Activated T-cell treated with anti-CD3 and anti-CD28 coated beads, Interleukin-2, amount 50 U/mL, for 4 hours (primary cell): ENCODE data around the gene PYGL. TPM values are rescaled to one million over a fixed set of nuclear protein-coding genes. Genes with fewer than 3 reads are reported as not detected.

ENCODE experiments used
- ATAC-seq, 2 donors: fragments of 200-7000 bp; cut with Tn5 transposase; one replicate each; pipeline ENCODE4 v1.10.0; 2021
- DNase-seq: peaks from one replicate; pipeline ENCODE4 v3.0.0-alpha.2; 2020
- H3K27me3 Mint-ChIP-seq: one replicate; pipeline ENCODE4 v1.8.0; 2021; ENCODE audit warnings: low read depth, mixed read lengths
- H3K36me3 Mint-ChIP-seq: one replicate; pipeline ENCODE4 v1.8.0; 2022; ENCODE audit warnings: mixed read lengths; ENCODE audit not compliant: insufficient read depth
- H3K4me1 Mint-ChIP-seq: one replicate; pipeline ENCODE4 v1.8.0; 2021; ENCODE audit warnings: low read depth, mixed read lengths
- H3K4me3 Mint-ChIP-seq: one replicate; pipeline ENCODE4 v1.8.0; 2021; ENCODE audit warnings: mild to moderate bottlenecking, moderate library complexity, mixed read lengths
- H3K9me3 Mint-ChIP-seq: one replicate; pipeline ENCODE4 v1.8.0; 2021; ENCODE audit warnings: mixed read lengths
- total RNA-seq, 3 donors: library from RNA; stranded (reverse); gene quantifications; one replicate each; pipeline ENCODE4 v1.2.1, GENCODE V29; 2021

PYGL gene
- total RNA-seq, 3 donors from 2014 or later = 0.16 to 0.25 (median 0.22) TPM

DNA sequence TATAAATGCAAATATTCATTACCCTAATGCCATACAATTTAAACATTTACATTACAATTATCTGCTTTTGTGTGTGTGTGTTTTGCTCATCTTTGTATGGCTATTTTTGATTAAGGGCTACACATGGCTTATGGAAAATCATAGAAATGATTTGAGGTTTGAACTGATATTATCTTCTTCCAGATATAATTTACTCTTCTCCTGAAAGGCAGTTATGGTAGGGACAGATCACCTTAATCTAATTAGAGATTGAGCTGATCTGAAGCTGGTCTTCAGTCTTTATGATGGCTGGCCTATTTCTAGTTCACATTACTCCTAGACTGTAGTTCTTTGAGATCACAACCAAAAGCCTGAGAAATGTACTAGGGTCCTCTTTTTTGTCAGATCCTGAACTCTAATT lies 56.8 kb downstream of the PYGL start:
- H3K27me3 Mint-ChIP-seq = peaks cover 29% of the 10 kb centered on the region
- no peak for DNase-seq
- no peaks in the 10 kb centered on the region for H3K4me1 Mint-ChIP-seq
- no peak for ATAC-seq
- H3K4me3 Mint-ChIP-seq = no peak overlapping the region
- H3K9me3 Mint-ChIP-seq = no peaks in the 10 kb centered on the region
- H3K36me3 Mint-ChIP-seq = no peaks in the 10 kb centered on the region

- no peaks in the 10 kb centered on the region for H3K36me3 Mint-ChIP-seq
- no peaks in the 10 kb centered on the region for H3K9me3 Mint-ChIP-seq
- DNase-seq (no peak), ATAC-seq (no peak)
- H3K4me3 Mint-ChIP-seq = no peak overlapping the region
- H3K27me3 Mint-ChIP-seq = peaks cover 30% of the 10 kb centered on the region
- H3K4me1 Mint-ChIP-seq = no peaks in the 10 kb centered on the region
Observed at GRCh38 chr14:50883827-50884197, 60.5 kb downstream of the PYGL start.

DNA sequence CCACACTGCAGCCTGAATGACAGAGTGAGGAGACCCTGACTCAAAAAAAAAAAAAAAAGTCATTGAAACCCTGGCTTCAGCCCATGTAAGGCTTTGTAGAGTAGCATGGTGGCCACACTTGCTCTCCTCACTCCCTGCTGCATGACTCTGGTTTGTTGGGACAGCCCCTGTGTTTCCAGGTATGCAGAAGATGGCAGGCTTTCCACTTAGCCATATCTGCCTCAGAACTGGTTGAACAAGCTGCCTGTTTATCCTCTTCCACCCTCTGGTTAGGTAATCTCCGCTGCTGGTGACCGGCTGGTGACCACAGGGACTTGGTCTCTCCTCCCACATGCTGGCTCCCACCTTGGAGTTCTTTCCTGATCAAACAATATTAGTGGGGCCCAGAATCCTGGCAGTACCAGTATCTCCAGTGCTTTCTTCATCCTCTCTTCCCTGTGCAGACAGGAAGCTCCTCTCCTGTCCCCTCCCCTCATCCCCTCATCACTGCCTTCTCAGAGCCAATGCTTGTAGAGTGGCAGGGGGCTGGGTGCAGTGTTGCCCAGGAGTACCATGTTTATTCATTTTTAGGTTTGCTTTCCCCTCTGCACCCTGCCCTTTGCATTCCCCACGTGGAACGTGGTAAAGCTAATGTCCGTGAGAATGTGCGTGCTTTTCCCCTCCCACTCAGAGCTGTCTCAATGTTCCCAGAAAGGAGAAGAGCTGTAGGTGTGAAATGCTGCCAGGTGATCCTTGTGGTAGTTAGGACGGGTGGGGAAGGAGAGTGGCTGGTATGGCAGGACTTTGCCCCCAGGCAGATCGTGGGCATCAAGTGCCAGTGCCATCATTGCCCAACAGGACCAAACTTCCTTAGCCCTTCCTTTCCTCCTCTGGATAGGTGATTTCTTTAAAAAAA lies 61.1 kb downstream of the PYGL start:
- DNase-seq (no peak), ATAC-seq (no peak)
- Mint-ChIP-seq H3K9me3 (no peaks in the 10 kb centered on the region), H3K4me3 (no peak overlapping the region), H3K36me3 (no peaks in the 10 kb centered on the region), H3K27me3 (peaks cover 30% of the 10 kb centered on the region), H3K4me1 (no peaks in the 10 kb centered on the region)

- Mint-ChIP-seq H3K4me3 (peak overlapping the region; percentile 60), H3K27me3 (peaks cover 43% of the 10 kb centered on the region), H3K4me1 (peaks cover 30% of the 10 kb centered on the region), H3K9me3 (no peaks in the 10 kb centered on the region), H3K36me3 (no peaks in the 10 kb centered on the region)
- DNase-seq (peak; percentile 28), ATAC-seq (peak; percentile 98)
Observed at GRCh38 chr14:50875359-50876070, 68.8 kb downstream of the PYGL start.

DNA sequence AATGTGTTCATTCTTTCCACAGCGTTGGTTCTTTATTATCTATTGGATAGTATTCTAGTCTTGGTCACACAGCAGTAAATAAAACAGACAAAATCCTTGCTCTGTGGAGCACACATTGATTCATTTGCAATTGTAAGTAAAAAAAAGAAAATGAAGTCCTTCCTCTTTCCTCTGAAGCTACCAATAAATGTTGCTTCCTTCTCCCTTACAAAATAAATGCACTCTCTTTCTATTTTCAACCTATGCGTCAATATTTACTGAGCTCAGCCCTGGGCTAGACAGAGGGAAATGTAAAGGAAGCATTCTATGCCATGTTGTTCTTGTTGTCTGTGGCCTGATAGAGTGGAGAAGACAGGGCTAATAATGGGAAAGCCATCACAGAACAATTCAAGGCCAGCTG lies 69.5 kb downstream of the PYGL start:
- Mint-ChIP-seq H3K4me3 (peak overlapping the region; percentile 60), H3K4me1 (peaks cover 30% of the 10 kb centered on the region), H3K36me3 (no peaks in the 10 kb centered on the region), H3K9me3 (no peaks in the 10 kb centered on the region), H3K27me3 (peaks cover 50% of the 10 kb centered on the region)
- DNase-seq = no peak
- no peak for ATAC-seq

DNA sequence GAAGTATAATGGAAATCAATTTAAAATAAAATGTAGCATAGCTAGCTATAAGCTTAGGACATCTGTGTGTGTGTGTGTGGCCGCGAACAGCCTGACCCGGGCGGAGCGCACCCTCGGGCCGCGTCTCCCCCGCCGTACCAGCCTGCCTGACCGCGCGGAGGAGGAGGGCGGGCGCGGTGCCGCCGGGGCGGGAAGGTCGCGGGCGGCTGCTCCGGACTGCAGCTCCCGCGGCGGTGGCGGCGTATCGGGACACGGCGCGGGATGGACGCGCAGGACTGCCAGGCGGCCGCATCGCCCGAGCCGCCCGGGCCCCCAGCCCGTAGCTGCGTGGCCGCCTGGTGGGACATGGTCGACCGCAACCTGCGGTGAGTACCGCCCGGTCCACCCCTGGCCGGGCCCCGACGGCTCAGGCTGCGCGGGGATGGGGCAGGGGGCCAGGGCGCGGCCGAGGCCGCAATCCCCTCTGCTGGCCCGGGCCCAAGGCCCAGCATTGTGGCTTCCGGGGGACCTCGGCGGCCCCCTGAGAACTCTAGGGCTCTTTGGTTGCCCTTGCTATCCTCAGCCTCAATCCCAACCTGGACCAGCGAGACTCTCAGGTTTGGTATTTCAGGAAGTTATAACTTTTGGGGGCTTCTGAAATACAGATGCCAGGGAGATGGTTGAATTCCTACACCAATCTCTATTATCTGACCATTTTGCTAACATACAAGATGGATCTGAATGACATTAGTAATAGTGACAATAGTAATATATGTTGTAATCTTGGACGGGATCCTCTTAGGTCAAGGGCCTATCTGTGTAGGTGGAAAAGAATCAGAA lies 72.2 kb downstream of the PYGL start, which contains the start of gene ABHD12B:
Gene ABHD12B (plus strand): TSS at position 140 of the 819 bp plus-strand sequence. CDS start 122 bp downstream, at position 262.
- Mint-ChIP-seq H3K27me3 (peaks cover 69% of the 10 kb centered on the region), H3K36me3 (no peaks in the 10 kb centered on the region)

DNA sequence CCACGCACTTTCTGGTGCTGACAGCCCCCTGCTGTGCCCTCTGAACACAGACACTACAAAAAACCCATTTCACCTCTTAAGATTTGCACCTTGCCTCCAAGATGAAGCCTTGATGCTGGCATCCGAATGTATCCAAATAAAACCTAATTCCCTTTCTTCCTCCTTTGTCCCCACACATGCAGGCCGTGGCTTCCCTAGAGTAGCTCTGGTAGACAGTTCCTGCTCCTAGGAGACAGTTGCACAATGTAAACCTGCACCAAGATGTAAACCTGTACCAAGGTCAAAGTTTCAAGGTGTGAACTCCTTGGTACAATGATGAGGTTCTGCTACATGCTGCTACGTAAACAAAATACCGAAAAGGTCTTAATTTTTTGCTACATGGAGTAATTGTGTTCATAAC lies 73.1 kb downstream of the PYGL start:
- no peaks in the 10 kb centered on the region for H3K36me3 Mint-ChIP-seq
- no peak overlapping the region for H3K4me3 Mint-ChIP-seq
- H3K27me3 Mint-ChIP-seq = peaks cover 66% of the 10 kb centered on the region
- ATAC-seq (no peak), DNase-seq (no peak)
- H3K9me3 Mint-ChIP-seq = no peaks in the 10 kb centered on the region
- peaks cover 30% of the 10 kb centered on the region for H3K4me1 Mint-ChIP-seq

More for the DNA sequence above, 72.2 kb downstream of the PYGL start, which contains the start of gene ABHD12B:
- Mint-ChIP-seq H3K4me1 (peaks cover 30% of the 10 kb centered on the region), H3K9me3 (no peaks in the 10 kb centered on the region), H3K4me3 (no peak within 1 kb of the TSS)
- DNase-seq = no peak
- no peak for ATAC-seq

- ATAC-seq (no peak), DNase-seq (no peak)
- no peaks in the 10 kb centered on the region for H3K4me1 Mint-ChIP-seq
- H3K36me3 Mint-ChIP-seq = no peaks in the 10 kb centered on the region
- no peak overlapping the region for H3K4me3 Mint-ChIP-seq
- H3K9me3 Mint-ChIP-seq = no peaks in the 10 kb centered on the region
- H3K27me3 Mint-ChIP-seq = peaks cover 35% of the 10 kb centered on the region
Observed at GRCh38 chr14:50865391-50866076, 78.7 kb downstream of the PYGL start.

DNA sequence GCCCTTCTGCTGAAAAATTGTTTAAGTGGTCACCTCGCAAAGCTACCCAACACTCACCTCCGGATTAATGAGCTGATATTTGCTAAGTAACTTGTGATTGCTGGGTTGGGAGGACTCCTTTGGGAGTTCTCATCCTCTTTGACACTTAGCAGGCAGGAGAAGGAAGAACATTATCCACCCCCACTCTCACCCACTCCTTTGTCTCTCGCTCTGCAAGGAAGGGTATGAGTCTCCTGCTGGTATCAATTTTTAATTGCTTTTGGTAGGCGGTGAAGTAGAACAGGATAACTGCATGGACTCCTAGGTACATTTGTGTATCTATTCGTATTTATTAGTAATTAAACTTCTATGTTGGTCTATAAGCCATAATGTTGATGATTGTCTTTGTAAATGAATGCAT lies 79.3 kb downstream of the PYGL start:
- Mint-ChIP-seq H3K36me3 (no peaks in the 10 kb centered on the region), H3K4me1 (peaks cover 6% of the 10 kb centered on the region), H3K9me3 (no peaks in the 10 kb centered on the region), H3K27me3 (peaks cover 29% of the 10 kb centered on the region), H3K4me3 (no peak overlapping the region)
- no peak for DNase-seq
- ATAC-seq = no peak

GRCh38 chr14:50864237-50864636 lies 80.0 kb downstream of the PYGL start:
- ATAC-seq (no peak), DNase-seq (no peak)
- Mint-ChIP-seq H3K4me1 (peaks cover 10% of the 10 kb centered on the region), H3K4me3 (no peak overlapping the region), H3K27me3 (peaks cover 22% of the 10 kb centered on the region), H3K9me3 (no peaks in the 10 kb centered on the region), H3K36me3 (no peaks in the 10 kb centered on the region)

DNA sequence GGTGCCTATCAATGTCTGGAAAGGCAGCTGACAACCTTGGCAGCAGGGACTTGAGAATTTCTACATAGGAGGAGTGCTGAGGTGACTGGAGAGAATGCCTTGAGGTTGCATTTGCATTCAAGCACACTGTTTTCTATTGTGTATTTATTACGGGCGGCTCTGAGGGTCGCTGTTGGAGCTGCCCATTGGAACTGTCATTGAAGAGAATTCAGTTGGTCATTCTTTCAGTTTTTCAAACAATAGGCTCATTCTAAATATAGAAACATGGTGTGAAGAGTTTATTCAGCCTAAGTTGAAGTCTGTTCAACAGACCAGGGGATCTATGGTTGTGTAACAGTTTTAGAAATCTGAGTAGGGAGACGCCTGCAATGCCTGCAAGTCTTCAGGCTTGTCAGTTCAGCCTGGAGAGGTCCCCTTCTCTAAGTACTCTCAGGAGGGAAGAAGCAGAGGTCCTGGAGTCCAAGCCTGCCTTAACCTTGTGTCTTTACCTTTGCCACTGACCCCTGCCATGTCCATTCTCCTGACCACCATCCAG lies 82.2 kb downstream of the PYGL start:
- peaks cover 8% of the 10 kb centered on the region for H3K27me3 Mint-ChIP-seq
- H3K36me3 Mint-ChIP-seq = no peaks in the 10 kb centered on the region
- H3K4me1 Mint-ChIP-seq = peaks cover 12% of the 10 kb centered on the region

GRCh38 chr14:50860478-50861086 lies 83.7 kb downstream of the PYGL start:
- peaks cover 12% of the 10 kb centered on the region for H3K4me1 Mint-ChIP-seq
- H3K27me3 Mint-ChIP-seq = peaks cover 3% of the 10 kb centered on the region
- ATAC-seq (peak; percentile 73 to 76), DNase-seq (peak; percentile 92)
- no peaks in the 10 kb centered on the region for H3K9me3 Mint-ChIP-seq
- peak overlapping the region; percentile 88 for H3K4me3 Mint-ChIP-seq
- H3K36me3 Mint-ChIP-seq = no peaks in the 10 kb centered on the region

More for the DNA sequence above, 82.2 kb downstream of the PYGL start:
- DNase-seq (no peak), ATAC-seq (no peak)
- Mint-ChIP-seq H3K4me3 (no peak overlapping the region), H3K9me3 (no peaks in the 10 kb centered on the region)

DNA sequence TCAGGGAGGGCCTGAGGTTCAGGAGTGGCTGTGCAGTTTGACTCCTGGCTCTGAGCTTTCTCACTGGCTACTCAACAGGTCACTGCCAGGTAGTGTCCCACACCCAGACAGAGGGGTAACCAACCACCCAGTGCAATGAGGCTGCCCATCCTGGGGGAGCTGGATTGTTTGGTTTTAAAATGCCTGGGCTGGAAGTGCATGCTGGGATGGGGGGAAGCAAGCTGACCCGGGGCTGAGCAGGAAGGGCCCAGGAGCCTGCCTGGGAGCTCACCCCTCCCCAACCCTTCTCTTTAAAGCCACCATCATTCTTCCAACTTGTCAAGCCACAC lies 85.0 kb downstream of the PYGL start:
- DNase-seq (no peak), ATAC-seq (peak in 1 of 2 donors; percentile 2)
- Mint-ChIP-seq H3K4me3 (peak overlapping the region; percentile 88), H3K9me3 (no peaks in the 10 kb centered on the region), H3K4me1 (peaks cover 12% of the 10 kb centered on the region), H3K36me3 (no peaks in the 10 kb centered on the region), H3K27me3 (no peaks in the 10 kb centered on the region)
